Neuron (in vitro differentiated cells): Measurements from ENCODE around the gene CORT.

Experiments
- H2AFZ ChIP-seq: one replicate; pipeline ENCODE4 v1.6.1; 2013; ENCODE audit warnings: low read depth, mild to moderate bottlenecking, inconsistent platforms, low read length, moderate library complexity
- H3K27me3 ChIP-seq: one replicate; pipeline ENCODE4 v1.6.1; 2013; ENCODE audit warnings: low read length; ENCODE audit not compliant: insufficient read depth
- H3K36me3 ChIP-seq: one replicate; pipeline ENCODE4 v1.6.1; 2013; ENCODE audit warnings: low read length; ENCODE audit not compliant: insufficient read depth
- H3K4me1 ChIP-seq: one replicate; pipeline ENCODE4 v1.6.1; 2013; ENCODE audit warnings: low read length; ENCODE audit not compliant: insufficient read depth
- H3K4me3 ChIP-seq: 2 replicates; pipeline ENCODE4 v1.5.1; 2013; ENCODE audit warnings: mild to moderate bottlenecking, low read length, moderate library complexity
- H3K9me3 ChIP-seq: one replicate; pipeline ENCODE4 v1.6.1; 2013; ENCODE audit warnings: low read length

The CORT gene

GRCh38 chr1:10494754-10495474, 45.1 kb downstream of the CORT start:
- H3K9me3 ChIP-seq = no peaks in the 10 kb centered on the region
- no peaks in the 10 kb centered on the region for H3K27me3 ChIP-seq
- peaks cover 8% of the 10 kb centered on the region for H3K36me3 ChIP-seq
- peaks cover 36% of the 10 kb centered on the region for H3K4me1 ChIP-seq
- no peak overlapping the region for H2AFZ ChIP-seq
- H3K4me3 ChIP-seq = no peak overlapping the region

- Histone ChIP-seq H3K9me3 (no peaks in the 10 kb centered on the region), H3K36me3 (peaks cover 8% of the 10 kb centered on the region), H3K4me1 (peaks cover 31% of the 10 kb centered on the region), H3K27me3 (no peaks in the 10 kb centered on the region), H3K4me3 (no peak overlapping the region), H2AFZ (no peak overlapping the region)
Observed at GRCh38 chr1:10495475-10495817, 45.6 kb downstream of the CORT start.

- H3K36me3 ChIP-seq = peaks cover 8% of the 10 kb centered on the region
- H3K4me3 ChIP-seq = no peak overlapping the region
- H3K4me1 ChIP-seq = peaks cover 26% of the 10 kb centered on the region
- H2AFZ ChIP-seq = no peak overlapping the region
- no peaks in the 10 kb centered on the region for H3K9me3 ChIP-seq
- H3K27me3 ChIP-seq = no peaks in the 10 kb centered on the region
Observed at GRCh38 chr1:10495952-10496351, 46.1 kb downstream of the CORT start.

GRCh38 chr1:10497109-10497508, 47.3 kb downstream of the CORT start:
- Histone ChIP-seq H3K9me3 (no peaks in the 10 kb centered on the region), H2AFZ (no peak overlapping the region), H3K36me3 (peaks cover 8% of the 10 kb centered on the region), H3K27me3 (no peaks in the 10 kb centered on the region), H3K4me1 (peaks cover 23% of the 10 kb centered on the region), H3K4me3 (no peak overlapping the region)

GRCh38 chr1:10498231-10498630, 48.4 kb downstream of the CORT start:
- Histone ChIP-seq H3K4me1 (peaks cover 20% of the 10 kb centered on the region), H3K4me3 (no peak overlapping the region), H3K9me3 (no peaks in the 10 kb centered on the region), H3K27me3 (no peaks in the 10 kb centered on the region), H3K36me3 (peaks cover 8% of the 10 kb centered on the region), H2AFZ (no peak overlapping the region)
